Measurements from ENCODE around the gene MAML3. TPM values are rescaled to one million over a fixed set of nuclear protein-coding genes. Genes with fewer than 3 reads are reported as not detected.
"Not testable (repeated sequence)": the region's sequence is repeated elsewhere in the genome, so short reads cannot be mapped to it uniquely, and the experiment has no call there.

The MAML3 gene
- polyA plus RNA-seq, 6 donors from 2014 or later = 0.37 to 2.7 (median 1.1) TPM

DNA sequence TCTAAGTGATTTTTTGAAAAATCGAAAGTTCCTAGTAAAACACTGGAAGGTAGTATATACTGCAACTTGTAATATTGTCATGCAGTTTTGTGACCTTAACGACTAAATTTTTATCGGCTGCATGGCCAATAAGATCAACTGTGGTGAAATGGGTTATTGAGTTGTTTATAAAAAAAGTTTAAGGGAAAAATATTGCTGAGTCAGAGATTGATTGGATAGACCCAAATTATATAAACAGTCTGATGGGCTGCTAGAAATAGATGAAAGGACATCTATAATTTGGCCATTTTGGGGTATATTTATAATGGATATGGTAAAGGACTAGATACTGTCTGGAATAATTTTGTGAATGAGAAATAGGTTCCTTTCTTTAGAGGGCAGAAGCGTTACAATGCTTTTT, 432.2 kb downstream of the MAML3 start:
- ATAC-seq (ENCODE audit: low read depth in 2 of 2) (no peak), DNase-seq (no peak)
- H3K9me3 Mint-ChIP-seq = no peaks in the 10 kb centered on the region
- no peaks in the 10 kb centered on the region for H3K27me3 Mint-ChIP-seq
- no peak overlapping the region for H3K4me3 Mint-ChIP-seq
- H3K36me3 Mint-ChIP-seq = peaks cover 5 to 15% of the 10 kb centered on the region in 2 donors
- H3K27ac Mint-ChIP-seq = peak overlapping the region in 1 of 6 donors; percentile 51
- H3K4me1 Mint-ChIP-seq = no peaks in the 10 kb centered on the region

DNA sequence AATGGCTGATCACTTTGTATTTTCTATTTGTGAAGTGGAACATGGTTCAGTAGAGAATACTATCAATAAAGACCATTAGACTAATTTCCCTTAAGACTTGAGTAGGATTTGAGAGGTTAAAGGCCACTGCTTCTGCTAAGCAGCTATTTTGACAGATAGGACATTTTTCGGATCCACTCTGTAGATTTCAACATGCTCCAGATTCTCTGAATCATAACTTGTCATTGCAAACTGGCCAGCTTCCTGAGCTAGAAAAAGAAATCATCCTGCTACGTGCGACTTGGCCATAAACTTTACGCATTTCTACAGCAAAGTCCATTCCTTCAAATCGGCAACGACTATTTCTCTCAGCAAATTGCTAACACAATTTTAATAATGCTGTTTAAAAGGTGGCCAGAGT, 433.2 kb downstream of the MAML3 start:
- no peaks in the 10 kb centered on the region for H3K9me3 Mint-ChIP-seq

DNA sequence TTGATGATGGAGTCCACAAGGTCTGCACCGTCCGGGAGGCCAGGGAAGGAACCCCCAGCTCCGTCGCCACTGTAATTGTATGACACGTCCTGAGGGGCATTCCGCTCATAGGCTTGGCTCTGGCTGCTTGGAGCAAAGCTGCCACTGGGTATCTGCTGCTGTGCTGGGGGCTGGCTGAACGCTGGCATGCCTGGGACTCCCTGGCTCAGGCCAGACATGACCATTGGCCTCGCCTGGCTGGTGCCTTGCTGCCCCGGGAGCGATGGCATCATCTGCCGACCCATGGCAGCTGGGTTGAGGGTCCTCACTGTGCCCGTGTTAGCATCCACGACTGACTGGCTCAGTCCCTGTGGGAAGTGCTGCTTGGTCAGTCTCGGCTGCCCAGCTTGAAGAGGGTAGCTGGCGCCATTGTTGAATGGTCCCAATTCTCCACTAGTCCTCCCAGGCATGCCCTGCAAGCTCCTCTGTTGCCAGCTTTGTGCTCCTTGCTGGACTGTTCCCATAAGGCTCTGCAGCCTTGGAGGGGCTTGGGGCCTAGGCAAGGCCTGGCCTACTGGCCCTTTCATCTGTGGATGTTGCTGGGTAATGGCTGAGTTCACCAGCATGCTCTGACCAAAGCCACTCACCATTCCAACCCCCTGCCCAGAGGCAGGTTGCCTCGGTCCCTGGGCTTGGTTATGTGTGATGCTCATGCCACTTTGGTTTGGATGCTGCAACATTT, 434.4 kb downstream of the MAML3 start:
- Mint-ChIP-seq H3K36me3 (peaks cover 5 to 8% of the 10 kb centered on the region in 2 donors), H3K4me3 (no peak overlapping the region), H3K27ac (no peak overlapping the region), H3K9me3 (no peaks in the 10 kb centered on the region), H3K27me3 (no peaks in the 10 kb centered on the region), H3K4me1 (no peaks in the 10 kb centered on the region)
- DNase-seq (no peak), ATAC-seq (ENCODE audit: low read depth in 2 of 2) (no peak)

More for the DNA sequence above, 433.2 kb downstream of the MAML3 start:
- no peaks in the 10 kb centered on the region for H3K4me1 Mint-ChIP-seq
- DNase-seq (no peak), ATAC-seq (ENCODE audit: low read depth in 2 of 2) (no peak)
- peaks cover 5 to 14% of the 10 kb centered on the region in 2 donors for H3K36me3 Mint-ChIP-seq
- H3K27ac Mint-ChIP-seq = no peak overlapping the region
- H3K4me3 Mint-ChIP-seq = no peak overlapping the region
- H3K27me3 Mint-ChIP-seq = no peaks in the 10 kb centered on the region

GRCh38 chr4:139718833-139719232, 435.2 kb downstream of the MAML3 start:
- H3K27me3 Mint-ChIP-seq = no peaks in the 10 kb centered on the region
- DNase-seq = no peak
- H3K4me1 Mint-ChIP-seq = no peaks in the 10 kb centered on the region
- ATAC-seq (ENCODE audit: low read depth in 2 of 2) = no peak
- no peak overlapping the region for H3K4me3 Mint-ChIP-seq
- H3K9me3 Mint-ChIP-seq = no peaks in the 10 kb centered on the region
- no peak overlapping the region for H3K27ac Mint-ChIP-seq
- peaks cover 5 to 8% of the 10 kb centered on the region in 2 donors for H3K36me3 Mint-ChIP-seq

DNA sequence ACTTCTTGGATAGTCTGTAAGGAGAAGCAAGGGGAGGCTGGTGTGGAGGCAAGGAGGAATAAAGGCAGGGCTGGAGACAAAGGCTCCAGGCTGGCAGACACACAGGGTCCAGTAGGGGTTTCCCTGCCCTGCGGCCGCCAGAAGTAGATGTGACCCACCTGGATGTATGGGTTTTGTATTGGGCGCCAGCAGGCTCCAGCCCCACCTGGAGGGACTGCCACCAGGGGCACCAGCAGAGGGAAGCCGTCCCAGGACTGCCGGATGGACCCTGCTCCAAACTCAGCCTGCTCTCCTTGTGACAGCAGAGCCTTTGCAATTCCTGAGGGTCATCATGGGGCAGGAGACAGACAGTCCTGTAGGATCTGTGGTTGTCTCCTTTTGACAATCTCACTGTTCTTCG, 435.6 kb downstream of the MAML3 start:
- peaks cover 5 to 8% of the 10 kb centered on the region in 2 donors for H3K36me3 Mint-ChIP-seq
- H3K4me3 Mint-ChIP-seq = no peak overlapping the region
- ATAC-seq (ENCODE audit: low read depth in 2 of 2) = no peak

GRCh38 chr4:139715746-139716391, 438.1 kb downstream of the MAML3 start:
- peaks cover 5 to 8% of the 10 kb centered on the region in 2 donors for H3K36me3 Mint-ChIP-seq
- no peak overlapping the region for H3K4me3 Mint-ChIP-seq
- ATAC-seq (ENCODE audit: low read depth in 2 of 2) = no peak
- DNase-seq = no peak
- peak overlapping the region in 2 of 6 donors; percentile 8 to 64 for H3K27ac Mint-ChIP-seq
- no peaks in the 10 kb centered on the region for H3K4me1 Mint-ChIP-seq
- no peaks in the 10 kb centered on the region for H3K9me3 Mint-ChIP-seq
- H3K27me3 Mint-ChIP-seq = no peaks in the 10 kb centered on the region

More for the DNA sequence above, 435.6 kb downstream of the MAML3 start:
- Mint-ChIP-seq H3K27ac (no peak overlapping the region), H3K4me1 (no peaks in the 10 kb centered on the region), H3K27me3 (no peaks in the 10 kb centered on the region), H3K9me3 (no peaks in the 10 kb centered on the region)
- no peak for DNase-seq

- Mint-ChIP-seq H3K27me3 (no peaks in the 10 kb centered on the region), H3K4me1 (no peaks in the 10 kb centered on the region), H3K4me3 (no peak overlapping the region), H3K27ac (peak overlapping the region in 1 of 6 donors; percentile 9), H3K9me3 (peaks cover 0 to 6% (median 4%) of the 10 kb centered on the region in 7 donors), H3K36me3 (no peaks in the 10 kb centered on the region)
- DNase-seq (no peak), ATAC-seq (ENCODE audit: low read depth in 2 of 2) (no peak)
Observed at GRCh38 chr4:139712882-139713281, 441.1 kb downstream of the MAML3 start.

DNA sequence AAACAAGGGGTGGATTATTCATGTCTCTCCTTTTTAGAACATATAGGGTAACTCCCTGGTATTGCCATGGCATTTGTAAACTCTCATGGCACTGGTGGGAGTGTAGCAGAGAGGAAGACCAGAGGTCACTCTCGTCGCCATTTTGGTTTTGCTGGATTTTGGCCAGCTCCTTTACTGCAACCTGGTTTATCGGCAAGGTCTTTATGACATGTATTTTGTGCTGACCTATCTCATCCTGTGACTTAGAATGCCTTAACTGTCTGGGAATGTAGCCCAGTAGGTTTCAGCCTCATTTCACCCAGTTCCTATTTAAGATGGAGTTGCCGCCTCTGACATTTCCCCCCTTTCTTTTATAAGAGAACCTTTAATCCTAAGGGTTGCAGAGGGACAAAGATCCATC, 442.5 kb downstream of the MAML3 start:
- H3K4me1 Mint-ChIP-seq = no peaks in the 10 kb centered on the region
- no peaks in the 10 kb centered on the region for H3K27me3 Mint-ChIP-seq
- H3K27ac Mint-ChIP-seq = no peak overlapping the region

GRCh38 chr4:139710073-139710472, 443.9 kb downstream of the MAML3 start:
- Mint-ChIP-seq H3K9me3 (peaks cover 0 to 7% (median 4%) of the 10 kb centered on the region in 7 donors), H3K27me3 (no peaks in the 10 kb centered on the region), H3K36me3 (no peaks in the 10 kb centered on the region), H3K4me1 (no peaks in the 10 kb centered on the region), H3K4me3 (no peak overlapping the region), H3K27ac (no peak overlapping the region)
- DNase-seq (no peak), ATAC-seq (ENCODE audit: low read depth in 2 of 2) (no peak)

More for the DNA sequence above, 442.5 kb downstream of the MAML3 start:
- ATAC-seq (ENCODE audit: low read depth in 2 of 2) (no peak), DNase-seq (no peak)
- Mint-ChIP-seq H3K9me3 (peaks cover 0 to 7% (median 4%) of the 10 kb centered on the region in 7 donors), H3K36me3 (no peaks in the 10 kb centered on the region), H3K4me3 (no peak overlapping the region)

- no peaks in the 10 kb centered on the region for H3K4me1 Mint-ChIP-seq
- H3K36me3 Mint-ChIP-seq = no peaks in the 10 kb centered on the region
- peak overlapping the region in 1 of 6 donors; percentile 48 for H3K27ac Mint-ChIP-seq
- DNase-seq (no peak), ATAC-seq (ENCODE audit: low read depth in 2 of 2) (no peak)
- no peaks in the 10 kb centered on the region for H3K27me3 Mint-ChIP-seq
- no peak overlapping the region for H3K4me3 Mint-ChIP-seq
- peaks cover 0 to 9% (median 4%) of the 10 kb centered on the region in 7 donors for H3K9me3 Mint-ChIP-seq
Observed at GRCh38 chr4:139709660-139710059, 444.3 kb downstream of the MAML3 start.

DNA sequence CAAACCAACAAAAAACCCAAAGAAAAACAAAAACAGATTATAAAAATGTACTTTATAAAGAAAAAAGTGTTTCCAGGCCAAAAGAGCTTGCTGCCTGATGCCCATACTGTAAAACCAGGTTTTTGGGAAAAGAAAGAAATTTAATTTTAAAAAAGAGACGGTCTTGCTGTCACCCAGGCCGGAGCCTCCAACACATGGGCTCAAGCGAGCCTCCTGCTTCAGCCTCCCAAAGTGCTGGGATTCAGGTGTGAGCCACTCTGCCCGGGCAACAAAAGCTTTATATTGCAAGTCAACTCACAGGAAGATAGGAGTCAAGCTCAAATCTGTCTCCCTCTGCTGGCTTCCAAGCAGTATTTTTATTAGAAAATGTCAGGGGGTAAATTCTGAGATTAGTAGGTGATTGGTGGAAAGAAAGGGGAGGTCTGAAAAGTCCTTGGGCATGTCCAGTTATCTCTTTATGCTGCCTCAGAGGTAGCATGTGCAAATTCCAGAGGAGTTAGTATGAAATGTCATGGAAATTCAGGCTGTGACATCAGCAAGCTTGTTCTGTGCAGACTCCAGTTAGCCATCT, 449.0 kb downstream of the MAML3 start:
- no peak overlapping the region for H3K27ac Mint-ChIP-seq
- DNase-seq (no peak), ATAC-seq (ENCODE audit: low read depth in 2 of 2) (no peak)
- H3K4me3 Mint-ChIP-seq = no peak overlapping the region
- peaks cover 0 to 5% of the 10 kb centered on the region in 2 donors for H3K36me3 Mint-ChIP-seq
- no peaks in the 10 kb centered on the region for H3K27me3 Mint-ChIP-seq
- H3K9me3 Mint-ChIP-seq = peaks cover 0 to 13% (median 4%) of the 10 kb centered on the region in 7 donors
- no peaks in the 10 kb centered on the region for H3K4me1 Mint-ChIP-seq

GRCh38 chr4:139700568-139700967, 453.4 kb downstream of the MAML3 start:
- H3K27ac Mint-ChIP-seq = no peak overlapping the region
- no peak for ATAC-seq (ENCODE audit: low read depth in 2 of 2)

GRCh38 chr4:139698167-139698925, 455.6 kb downstream of the MAML3 start:
- H3K4me3 Mint-ChIP-seq, H3K27ac Mint-ChIP-seq, H3K4me1 Mint-ChIP-seq, H3K36me3 Mint-ChIP-seq, H3K27me3 Mint-ChIP-seq, DNase-seq: not testable (repeated sequence)
- peaks cover 0 to 12% (median 3%) of the 10 kb centered on the region in 7 donors for H3K9me3 Mint-ChIP-seq
- peak in 1 of 2 donors; percentile 37 for ATAC-seq (ENCODE audit: low read depth in 2 of 2)

More at GRCh38 chr4:139700568-139700967, 453.4 kb downstream of the MAML3 start:
- H3K27me3 Mint-ChIP-seq = no peaks in the 10 kb centered on the region
- no peaks in the 10 kb centered on the region for H3K4me1 Mint-ChIP-seq
- H3K4me3 Mint-ChIP-seq = peak overlapping the region in 1 of 8 donors; percentile 9
- peaks cover 0 to 9% of the 10 kb centered on the region in 2 donors for H3K36me3 Mint-ChIP-seq
- DNase-seq = no peak
- H3K9me3 Mint-ChIP-seq = peaks cover 0 to 18% (median 4%) of the 10 kb centered on the region in 7 donors
